Measurements from ENCODE around the gene ATF2.
"Not testable (repeated sequence)": the region's sequence is repeated elsewhere in the genome, so short reads cannot be mapped to it uniquely, and the experiment has no call there.

Gene ATF2

DNA sequence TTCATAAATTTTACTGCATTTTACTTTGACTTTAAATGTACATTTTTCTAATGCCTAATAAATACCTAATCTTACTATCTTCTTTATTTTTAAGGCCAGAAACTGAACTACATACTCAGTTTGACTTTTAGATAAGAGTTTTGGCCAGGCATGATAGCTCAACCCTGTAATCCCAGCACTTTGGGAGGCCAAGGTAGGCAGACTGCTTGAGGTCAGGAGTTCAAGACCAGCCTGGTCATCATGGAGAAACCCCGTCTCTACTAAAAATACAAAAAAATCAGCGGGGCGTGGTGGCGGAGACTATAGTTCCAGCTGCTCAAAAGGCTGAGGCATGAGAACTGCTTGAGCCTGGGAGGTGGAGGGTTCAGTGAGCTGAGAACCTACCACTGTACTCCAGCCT is 9.1 kb downstream of the ATF2 start:
- DNase-seq: no peak

DNA sequence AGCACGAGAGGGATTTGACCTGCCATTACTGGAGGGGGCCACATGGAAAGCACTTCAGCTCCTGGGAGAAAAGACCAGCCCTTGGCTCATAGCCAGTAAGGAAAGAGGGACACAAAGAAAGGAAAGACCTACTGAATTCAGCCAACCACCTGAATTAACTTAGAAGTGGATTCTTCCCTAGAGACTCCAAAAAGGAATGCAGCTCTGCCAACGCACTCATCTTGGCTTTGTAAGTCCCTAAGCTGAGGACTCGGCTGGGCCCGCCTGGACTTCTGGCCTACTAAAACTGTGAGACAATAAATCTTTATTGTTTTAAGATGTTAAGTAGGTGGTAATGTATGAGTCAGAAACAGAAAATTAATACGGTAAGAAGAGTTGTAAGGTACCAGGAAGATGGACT is 11.5 kb downstream of the ATF2 start:
- DNase-seq: no peak

DNA sequence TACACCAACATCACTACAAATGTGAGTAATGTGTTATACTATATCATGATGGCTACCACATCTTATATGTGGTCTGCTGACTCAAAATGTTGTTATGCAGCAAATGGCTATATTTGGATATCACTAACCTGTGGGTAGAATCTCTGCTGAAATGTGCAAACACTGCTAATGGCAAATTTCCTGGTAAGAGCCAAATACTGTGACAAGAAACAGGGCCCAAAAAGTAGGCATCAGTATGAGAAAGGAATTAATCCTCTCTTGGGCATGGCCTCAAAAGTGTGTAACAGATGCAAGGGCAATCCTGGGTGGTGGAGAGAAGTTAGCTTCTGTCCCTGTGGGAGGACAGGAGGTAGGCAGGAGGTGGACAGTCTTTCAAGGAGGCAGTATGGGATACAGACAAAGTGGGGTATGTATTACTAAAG is 13.3 kb downstream of the ATF2 start:
- no peak for DNase-seq

- DNase-seq: no peak
Measured at GRCh38 chr2:175152242-175152641, 15.8 kb downstream of the ATF2 start.

GRCh38 chr2:175151791-175152190 is 16.2 kb downstream of the ATF2 start:
- no peak for DNase-seq

- no peak for DNase-seq
Measured at GRCh38 chr2:175147186-175147585, 20.8 kb downstream of the ATF2 start.

GRCh38 chr2:175143678-175144077 is 24.3 kb downstream of the ATF2 start:
- no peak for DNase-seq

- DNase-seq: no peak
Measured at GRCh38 chr2:175143191-175143590, 24.8 kb downstream of the ATF2 start.

DNA sequence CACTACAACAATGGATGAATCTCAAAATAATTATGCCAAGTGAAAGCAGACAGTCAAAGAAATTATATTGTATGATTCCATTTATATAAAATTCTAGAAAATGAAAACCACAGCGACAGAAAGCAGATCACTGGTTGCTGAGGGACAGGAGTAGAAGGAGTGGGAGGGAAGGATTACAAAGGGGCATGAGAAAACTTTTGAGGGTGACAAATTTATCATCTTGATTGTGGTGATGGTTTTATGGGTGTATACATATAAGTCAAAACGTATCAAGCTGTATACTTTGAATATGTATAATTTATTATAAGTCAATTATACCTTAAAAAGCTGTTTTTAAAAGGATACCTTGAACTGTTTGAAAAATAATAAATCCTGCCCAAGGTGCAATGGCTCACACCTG is 27.7 kb downstream of the ATF2 start:
- no peak for DNase-seq

GRCh38 chr2:175137793-175138192 is 30.2 kb downstream of the ATF2 start:
- DNase-seq: no peak

DNA sequence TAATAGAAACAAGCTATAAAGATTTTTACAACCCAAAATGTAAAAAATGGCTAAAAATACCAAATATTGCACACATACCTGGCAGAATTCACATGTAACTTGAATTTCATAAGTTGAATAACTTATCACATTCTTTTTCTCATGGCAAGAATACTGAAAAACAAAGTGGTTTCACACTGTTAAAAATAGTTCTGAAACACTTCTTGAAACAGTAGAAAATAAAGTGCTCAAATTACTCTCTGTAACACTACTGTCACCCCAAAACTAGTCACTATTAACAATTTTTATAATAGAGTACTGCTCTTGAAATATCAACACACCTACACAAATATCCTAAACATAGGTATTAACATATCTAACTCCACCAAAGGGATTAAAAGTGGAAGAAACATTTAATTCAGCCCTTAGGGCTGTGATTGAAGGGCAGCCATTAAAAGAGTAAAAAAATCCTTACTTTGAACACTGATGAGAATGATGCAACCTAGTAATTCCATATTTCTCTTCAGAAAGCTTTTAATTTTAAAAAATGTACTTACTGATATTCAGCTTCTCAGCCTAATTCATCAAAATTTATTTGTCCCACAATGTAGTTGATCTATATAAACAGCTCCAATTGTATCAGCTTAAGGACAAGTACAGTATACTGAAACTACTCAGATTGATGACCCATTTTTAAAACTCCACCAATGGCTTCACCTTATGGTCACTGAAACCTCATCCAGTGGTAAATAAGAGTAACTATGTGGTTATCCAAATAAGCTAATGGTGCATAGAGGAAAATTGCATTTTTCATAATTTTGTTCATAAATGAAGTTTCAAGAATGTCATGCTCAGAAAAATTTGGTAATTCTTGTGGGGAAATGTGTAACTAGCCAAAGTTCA is 31.4 kb downstream of the ATF2 start:
- DNase-seq: no peak

- no peak for DNase-seq
Measured at GRCh38 chr2:175135862-175136261, 32.1 kb downstream of the ATF2 start.

DNA sequence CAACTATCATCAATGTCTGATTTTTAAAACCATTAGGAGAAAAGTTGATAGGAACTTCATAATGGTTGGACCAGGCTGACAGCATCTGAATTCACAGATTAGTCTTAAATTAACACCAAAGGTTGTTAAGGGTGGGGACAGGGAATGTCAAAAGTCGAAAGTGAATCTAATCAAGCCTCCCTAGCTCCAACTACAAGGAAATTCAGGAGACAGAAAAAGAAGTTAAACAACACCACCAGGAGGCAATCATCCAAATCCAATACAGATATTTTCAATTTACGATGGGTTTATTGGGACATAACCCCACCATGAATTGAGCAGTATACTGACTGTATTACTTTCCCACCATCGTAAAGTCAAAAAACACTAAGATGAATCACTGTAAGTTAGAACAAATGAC is 32.8 kb downstream of the ATF2 start:
- DNase-seq: no peak

GRCh38 chr2:175131252-175131651 is 36.8 kb downstream of the ATF2 start:
- no peak for DNase-seq

DNA sequence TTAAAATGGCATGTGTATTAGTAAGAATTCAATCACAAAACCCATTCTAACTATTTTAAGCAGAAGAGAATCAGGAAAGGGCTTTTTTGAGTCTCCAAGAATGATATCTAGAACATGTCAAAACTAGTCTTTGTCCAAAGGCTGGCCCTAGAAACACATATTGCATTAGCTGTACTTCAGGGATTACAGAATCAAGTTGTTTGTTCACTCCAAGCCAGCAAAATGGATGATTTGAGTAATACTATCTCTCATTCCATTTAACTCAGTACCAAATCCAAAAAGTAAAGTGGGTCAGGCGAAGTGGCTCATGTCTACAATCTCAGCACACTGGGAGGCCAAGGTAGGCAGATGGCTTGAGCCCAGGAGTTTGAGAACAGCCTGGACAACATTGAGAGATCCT is 41.3 kb downstream of the ATF2 start:
- no peak for DNase-seq

- no peak for DNase-seq
Measured at GRCh38 chr2:175123254-175123653, 44.7 kb downstream of the ATF2 start.

GRCh38 chr2:175111200-175111657 is 56.8 kb downstream of the ATF2 start:
- no peak for DNase-seq

- DNase-seq: not testable (repeated sequence)
Measured at GRCh38 chr2:175108091-175108490, 59.9 kb downstream of the ATF2 start.

DNA sequence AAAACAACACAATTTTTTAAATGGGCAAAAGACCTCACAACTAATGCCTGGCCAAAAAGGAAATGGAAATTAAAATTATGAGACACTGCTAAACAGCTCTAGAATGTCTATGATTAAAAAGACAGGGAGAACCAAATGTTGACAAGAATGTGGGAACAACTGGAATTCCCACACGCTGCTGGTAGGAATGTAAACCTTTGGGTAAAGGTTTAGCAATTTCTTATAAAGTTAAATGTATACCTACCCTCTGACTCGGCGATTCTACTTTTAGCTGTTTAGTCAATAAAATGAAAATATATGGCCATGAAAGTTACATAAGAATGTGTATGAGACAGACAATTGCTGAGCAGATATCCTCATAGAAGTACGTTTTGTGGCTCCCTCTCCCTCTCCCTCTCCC is 60.9 kb downstream of the ATF2 start:
- no peak for DNase-seq

GRCh38 chr2:175103191-175103590 is 64.8 kb downstream of the ATF2 start:
- DNase-seq: no peak

DNA sequence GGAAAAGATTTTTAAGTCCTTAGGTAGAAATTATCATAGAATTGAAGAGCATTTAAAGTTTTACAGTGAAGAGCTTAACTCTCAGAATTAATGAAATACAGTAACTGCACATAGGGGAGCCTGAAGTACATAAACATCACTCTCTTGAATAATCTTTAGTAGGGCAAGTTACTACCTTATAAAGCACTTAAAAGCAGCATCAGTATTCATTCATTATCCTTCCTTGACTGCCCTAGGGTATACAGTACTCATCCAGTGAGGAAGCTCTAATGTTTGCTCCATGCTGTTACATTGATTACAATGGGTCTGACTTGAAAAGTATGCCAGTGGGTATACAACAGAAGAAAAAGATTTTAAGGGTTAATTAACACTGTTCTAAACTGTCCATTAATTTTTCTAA is 66.5 kb downstream of the ATF2 start:
- no peak for DNase-seq

GRCh38 chr2:175097297-175097696 is 70.7 kb downstream of the ATF2 start:
- DNase-seq: no peak

GRCh38 chr2:175084117-175084516 is 83.9 kb downstream of the ATF2 start:
- not testable (repeated sequence) for DNase-seq

DNA sequence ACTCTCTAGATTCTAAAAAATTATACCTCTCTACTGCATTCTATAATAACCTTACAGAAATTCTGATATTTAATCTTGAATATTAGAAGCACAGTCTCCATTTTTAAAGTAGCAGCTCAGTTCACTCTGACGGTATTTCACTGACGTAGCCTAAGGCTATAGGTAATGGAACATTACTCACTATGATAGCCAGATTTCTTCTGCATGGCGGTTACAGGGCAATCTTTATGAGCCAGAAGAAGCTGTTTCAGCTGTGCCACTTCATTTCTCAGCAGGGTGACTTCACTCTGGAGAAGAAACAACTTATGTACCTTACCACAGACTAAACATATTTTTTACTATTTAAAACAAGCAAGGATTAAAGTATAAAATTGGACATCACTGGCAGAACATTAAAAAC is 87.5 kb downstream of the ATF2 start:
- no peak for DNase-seq

DNA sequence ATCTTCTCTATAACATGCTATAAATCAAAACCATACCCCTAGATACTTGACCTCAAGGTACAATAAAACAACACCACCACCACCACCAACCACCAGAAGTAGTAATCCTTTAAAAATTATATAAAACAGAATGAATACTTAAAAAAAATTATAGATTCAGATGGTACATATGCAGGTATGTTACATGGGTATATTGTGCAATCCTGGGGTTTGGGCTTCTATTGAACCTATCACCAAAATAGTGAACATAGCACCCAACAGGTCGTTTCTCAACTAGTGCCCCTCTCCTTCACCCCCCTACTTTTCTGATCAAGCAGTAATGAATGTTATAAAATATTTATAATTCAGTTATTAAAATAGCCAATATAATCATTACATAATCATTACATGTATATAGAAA is 91.7 kb downstream of the ATF2 start:
- DNase-seq: no peak

Data from right hindlimb (tissue), 1 donor.